GM04504 (cell line): ENCODE results near the gene TRIM67.
A peak's percentile ranks its signal among the peaks of the same experiment; 100 is the strongest.
"Not testable (repeated sequence)": the region's sequence is repeated elsewhere in the genome, so short reads cannot be mapped to it uniquely, and the experiment has no call there.

Source experiments
- DNase-seq: peaks from one replicate; pipeline ENCODE4 v3.0.0-alpha.2; 2012; ENCODE audit warnings: low read depth

Gene TRIM67

GRCh38 chr1:231161667-231162296 is at the start of gene TRIM67:
Gene TRIM67, plus strand, starts transcription at chr1:231162058. Its CDS starts 912 bp downstream, at chr1:231162970.
- DNase-seq = no peak

DNA sequence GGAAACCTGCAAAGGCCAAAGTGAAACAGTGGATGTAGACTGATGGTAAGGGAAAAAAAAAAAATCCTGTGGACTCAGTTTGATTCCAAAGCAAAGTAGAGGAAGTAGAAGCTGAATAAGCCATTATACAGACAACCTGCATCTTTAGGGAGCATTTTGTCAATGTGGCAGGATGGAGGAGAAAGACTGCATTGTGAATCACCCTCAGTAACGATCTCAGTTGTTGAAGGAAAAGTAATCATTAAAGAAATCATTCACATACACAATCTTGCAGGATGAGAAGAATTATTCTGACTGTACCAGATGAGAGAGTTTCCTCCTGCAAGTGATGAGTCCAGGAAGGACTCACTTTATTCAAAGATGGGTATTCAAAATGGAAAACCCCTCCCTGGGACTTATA is 45.1 kb upstream of the TRIM67 start:
- no peak for DNase-seq

DNA sequence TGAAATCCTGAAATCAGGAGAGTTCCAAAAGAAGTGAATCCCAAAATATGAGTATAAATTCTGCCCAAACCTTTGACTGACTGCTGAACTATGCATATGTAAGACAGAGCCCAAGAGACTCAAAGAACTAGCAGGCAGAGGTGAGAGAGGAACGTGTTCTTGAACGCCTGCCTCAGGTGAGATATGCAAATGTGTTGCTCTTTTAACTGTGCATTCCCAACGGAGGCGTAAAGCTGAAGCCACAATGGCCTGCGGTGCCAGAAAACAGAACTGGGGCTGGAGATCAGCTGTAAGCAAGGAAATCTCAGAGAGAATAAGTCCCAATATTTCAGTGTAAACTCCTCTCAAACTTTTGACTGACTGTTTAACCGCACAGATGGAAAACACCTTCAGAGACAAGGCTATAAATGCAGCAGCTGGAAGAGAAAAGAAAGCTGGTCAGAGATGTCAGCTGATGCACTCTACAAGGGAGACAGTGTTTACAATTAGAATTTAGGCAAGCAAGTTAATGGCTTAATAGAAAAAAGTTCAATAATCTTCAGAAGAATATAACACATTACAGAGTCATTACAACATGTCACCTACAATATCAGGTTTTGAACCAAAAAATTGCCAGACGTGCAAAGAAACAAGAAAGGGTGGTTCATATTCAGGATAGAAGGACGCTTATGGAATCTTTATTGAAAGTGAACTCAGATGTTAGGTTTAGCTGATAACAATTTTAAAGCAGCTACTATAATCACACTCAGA is 43.0 kb upstream of the TRIM67 start:
- no peak for DNase-seq

DNA sequence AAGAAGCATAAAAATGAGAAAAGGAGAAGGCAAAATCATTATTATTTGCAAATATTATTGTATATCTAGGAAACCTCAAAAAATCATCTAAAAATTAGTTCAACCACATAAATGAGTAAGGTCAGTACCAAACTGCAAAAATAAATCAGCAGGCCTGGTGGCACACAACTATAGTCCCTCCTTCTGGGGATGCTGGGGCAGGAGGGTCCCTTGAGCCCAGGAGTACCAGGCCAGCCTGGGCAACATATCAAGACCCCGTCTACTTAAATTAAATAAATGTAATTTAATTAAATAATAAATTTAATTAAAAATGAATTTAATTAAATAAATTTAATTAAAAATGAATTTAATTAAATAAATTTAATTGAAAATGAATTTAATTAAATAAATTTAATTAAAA is 40.3 kb upstream of the TRIM67 start:
- DNase-seq = no peak

- no peak for DNase-seq
Measured at GRCh38 chr1:231122143-231122542, 39.7 kb upstream of the TRIM67 start.

DNA sequence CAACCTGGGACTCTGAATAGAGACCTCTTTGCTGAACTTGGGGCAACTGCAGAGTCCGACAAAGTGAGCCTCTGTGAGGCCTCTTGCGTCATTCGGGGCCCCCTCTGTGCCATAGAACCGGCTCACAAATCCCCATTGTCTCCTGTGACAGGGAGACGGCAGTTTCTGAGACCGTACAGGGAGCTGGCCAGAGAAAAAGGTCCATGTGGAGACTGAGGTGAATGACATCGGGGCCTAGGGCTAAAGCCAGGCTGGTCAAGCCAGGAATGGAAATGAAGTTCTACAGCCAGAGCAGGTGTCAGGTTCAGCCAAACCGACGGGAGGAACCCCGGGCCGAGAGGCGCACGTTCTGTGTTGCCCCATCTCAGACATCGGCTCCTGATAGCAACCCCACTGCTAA is 37.1 kb upstream of the TRIM67 start:
- DNase-seq = no peak

- no peak for DNase-seq
Measured at GRCh38 chr1:231125972-231126580, 35.8 kb upstream of the TRIM67 start.

- not testable (repeated sequence) for DNase-seq
Measured at GRCh38 chr1:231127106-231127505, 34.8 kb upstream of the TRIM67 start.

DNA sequence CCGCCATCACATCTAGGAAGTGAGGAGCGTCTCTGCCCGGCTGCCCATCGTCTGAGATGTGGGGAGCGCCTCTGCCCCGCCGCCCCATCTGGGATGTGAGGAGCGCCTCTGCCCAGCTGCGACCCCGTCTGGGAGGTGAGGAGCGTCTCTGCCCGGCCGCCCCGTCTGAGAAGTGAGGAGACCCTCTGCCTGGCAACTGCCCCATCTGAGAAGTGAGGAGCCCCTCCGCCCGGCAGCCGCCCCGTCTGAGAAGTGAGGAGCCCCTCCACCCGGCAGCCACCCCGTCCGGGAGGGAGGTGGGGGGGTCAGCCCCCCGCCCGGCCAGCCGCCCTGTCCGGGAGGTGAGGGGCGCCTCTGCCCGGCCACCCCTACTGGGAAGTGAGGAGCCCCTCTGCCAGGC is 33.4 kb upstream of the TRIM67 start:
- DNase-seq = not testable (repeated sequence)

DNA sequence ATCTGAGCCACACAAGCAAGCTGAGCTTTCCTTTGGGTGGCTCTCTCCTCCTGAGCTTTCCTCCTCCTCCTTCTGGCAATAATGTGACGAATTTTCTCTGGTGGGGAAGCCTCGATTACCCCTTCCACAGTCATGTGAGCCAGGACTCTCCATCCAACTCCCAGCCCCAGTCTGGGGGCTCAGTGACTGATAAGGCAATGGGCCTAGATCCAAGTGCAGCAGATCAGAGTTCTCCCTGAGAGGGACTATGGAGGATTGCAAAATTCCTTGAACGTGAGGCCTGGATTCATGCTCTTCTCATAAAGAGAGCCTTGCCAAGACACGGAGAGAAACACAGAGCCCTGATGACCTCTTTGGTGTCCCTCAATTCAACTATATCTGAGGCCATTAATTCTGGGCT is 31.3 kb upstream of the TRIM67 start:
- no peak for DNase-seq

DNA sequence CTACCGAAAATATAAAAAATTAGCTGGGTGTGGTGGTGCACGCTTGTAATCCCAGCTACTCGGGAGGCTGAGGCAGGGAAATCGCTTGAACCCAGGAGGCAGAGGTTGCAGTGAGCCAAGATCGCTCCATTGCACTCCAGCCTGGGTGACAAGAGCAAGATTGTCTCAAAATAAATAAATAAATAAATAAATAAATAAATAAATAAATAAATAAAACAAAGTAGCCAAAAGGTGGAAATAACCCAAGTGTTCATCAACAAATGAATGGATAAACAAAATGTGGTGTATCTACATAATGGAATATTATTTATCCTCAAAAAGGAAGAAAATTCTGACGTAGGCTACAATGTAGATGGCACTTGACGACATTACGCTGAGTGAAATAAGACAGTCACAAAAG is 29.3 kb upstream of the TRIM67 start:
- DNase-seq = not testable (repeated sequence)

GRCh38 chr1:231134624-231135023 is 27.2 kb upstream of the TRIM67 start:
- DNase-seq = no peak

- DNase-seq = no peak
Measured at GRCh38 chr1:231138236-231138635, 23.6 kb upstream of the TRIM67 start.

GRCh38 chr1:231139125-231139649 is 22.7 kb upstream of the TRIM67 start:
- DNase-seq = no peak

- peak; percentile 35 for DNase-seq
Measured at GRCh38 chr1:231139659-231140654, 21.9 kb upstream of the TRIM67 start.

DNA sequence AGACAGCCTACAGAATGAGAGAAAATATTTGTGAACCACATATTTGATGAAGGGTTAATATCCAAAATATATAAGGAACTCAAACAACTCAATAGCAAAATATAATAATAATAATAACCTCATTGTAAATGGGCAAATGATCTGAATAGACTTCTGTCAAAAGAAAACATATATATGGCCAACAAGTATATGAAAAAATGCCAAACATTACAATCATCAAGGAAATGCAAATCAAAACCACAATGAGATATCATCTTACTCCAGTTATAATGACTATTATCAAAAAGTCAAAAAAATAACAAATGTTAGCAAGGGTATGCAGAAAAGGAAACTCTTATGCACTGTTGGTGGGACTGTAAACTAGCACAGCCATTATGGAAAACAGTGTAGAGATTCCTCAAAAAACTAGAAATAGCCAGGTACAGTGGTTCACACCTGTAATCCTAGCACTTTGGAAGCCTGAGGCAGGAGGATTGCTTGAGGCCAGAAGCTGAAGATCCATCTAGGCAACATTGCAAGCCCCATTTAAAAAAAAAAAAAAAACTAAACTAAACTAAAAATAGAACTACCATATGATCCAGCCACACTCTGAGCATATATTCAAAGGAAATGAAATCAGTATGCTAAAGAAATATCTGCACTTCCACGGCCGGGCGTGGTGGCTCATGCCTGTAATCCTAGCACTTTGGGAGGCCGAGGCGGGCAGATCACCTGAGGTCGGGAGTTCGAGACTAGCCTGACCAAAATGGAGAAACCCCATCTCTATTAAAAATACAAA is 17.3 kb upstream of the TRIM67 start:
- DNase-seq = no peak

GRCh38 chr1:231147896-231148295 is 14.0 kb upstream of the TRIM67 start:
- DNase-seq = no peak

DNA sequence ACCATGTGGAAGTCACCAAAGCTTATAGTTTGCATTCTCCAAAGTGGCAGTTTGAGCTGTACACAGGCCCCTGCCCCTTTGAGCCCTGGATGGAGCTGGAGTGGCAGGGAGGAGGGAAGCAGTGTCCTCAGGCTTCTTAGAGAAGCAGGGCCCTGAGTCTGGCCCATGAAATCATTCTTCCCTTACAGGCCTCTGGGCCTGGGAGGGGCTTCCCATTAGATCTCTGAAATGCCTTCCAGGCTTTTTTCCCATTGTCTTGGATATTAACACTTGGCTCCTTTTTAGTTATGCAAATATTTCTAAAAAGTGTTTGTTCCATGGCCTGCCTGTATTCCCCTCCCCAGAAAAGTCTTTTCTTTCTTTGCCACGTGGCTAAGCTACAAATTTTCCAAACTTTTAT is 10.0 kb upstream of the TRIM67 start:
- DNase-seq = no peak

GRCh38 chr1:231153726-231154125 is 8.1 kb upstream of the TRIM67 start:
- DNase-seq = no peak

DNA sequence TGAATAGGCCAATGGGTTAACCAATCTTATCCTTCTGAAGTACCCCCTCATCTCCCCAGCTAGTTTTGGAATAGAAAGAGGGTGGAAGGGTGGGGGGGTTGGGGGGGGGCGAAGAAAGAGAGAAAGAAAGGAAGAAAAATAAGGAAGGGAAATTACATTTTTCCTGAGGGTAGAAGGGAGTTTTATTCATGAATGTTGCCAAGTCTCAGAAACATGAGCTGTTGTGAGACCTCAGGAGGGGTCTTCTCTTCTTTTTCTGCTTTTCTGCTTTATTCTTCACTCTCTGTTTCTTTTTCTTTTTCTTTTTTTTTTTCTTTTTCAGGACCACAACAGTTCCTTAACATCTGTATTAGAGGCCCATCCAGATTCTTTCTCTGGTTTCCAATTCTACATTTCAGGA is 6.0 kb upstream of the TRIM67 start:
- no peak for DNase-seq

DNA sequence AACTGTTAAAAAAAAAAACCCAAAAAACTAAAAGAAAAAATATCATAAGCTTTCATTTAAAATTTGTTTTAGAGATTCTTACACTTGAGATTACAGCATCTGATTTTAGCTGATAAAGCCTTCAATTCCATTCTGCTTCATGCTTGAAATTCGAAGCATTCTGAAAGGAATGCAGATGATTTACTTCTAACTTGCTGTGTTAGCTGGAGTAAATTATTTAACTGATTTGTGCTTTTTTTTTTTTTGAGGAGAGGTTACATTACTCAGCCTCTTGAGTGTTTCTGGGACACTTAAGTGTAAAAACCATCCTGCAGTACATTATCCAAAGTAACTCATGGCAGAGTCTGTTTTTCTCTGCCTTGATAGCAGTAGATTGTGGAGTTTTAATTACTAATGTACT is 4.5 kb upstream of the TRIM67 start:
- no peak for DNase-seq
